DOHH2 (cell line): ENCODE measurements around the gene OR4E1.

ENCODE experiments used
- H3F3A ChIP-seq: fragments of 200-600 bp; sonication (generic), shearing (Covaris generic); 2 replicates; pipeline ENCODE4 v1.6.0; 2016; ENCODE audit warnings: antibody characterized with exemption, mild to moderate bottlenecking; ENCODE audit not compliant: control insufficient read depth, insufficient read depth
- H3K27ac ChIP-seq: fragments of 200-600 bp; sonication (generic); 2 replicates; pipeline ENCODE4 v1.5.1; 2014; ENCODE audit warnings: low read depth, mild to moderate bottlenecking, low read length, moderate library complexity
- H3K27me3 ChIP-seq: fragments of 200-600 bp; sonication (generic); 2 replicates; pipeline ENCODE4 v1.6.1; 2014; ENCODE audit warnings: mild to moderate bottlenecking, low read length, mixed read lengths; ENCODE audit not compliant: control insufficient read depth
- H3K36me3 ChIP-seq: fragments of 200-600 bp; sonication (generic); 2 replicates; pipeline ENCODE4 v1.6.1; 2014; ENCODE audit warnings: mild to moderate bottlenecking, low read length, moderate library complexity, mixed read lengths; ENCODE audit not compliant: control insufficient read depth
- H3K4me1 ChIP-seq: fragments of 200-600 bp; sonication (generic); 2 replicates; pipeline ENCODE4 v1.6.1; 2014; ENCODE audit warnings: mild to moderate bottlenecking, low read length, mixed read lengths; ENCODE audit not compliant: control insufficient read depth
- H3K4me2 ChIP-seq: fragments of 200-600 bp; sonication (generic); 2 replicates; pipeline ENCODE4 v1.6.0; 2014; ENCODE audit warnings: mild to moderate bottlenecking, low read length, moderate library complexity
- H3K4me3 ChIP-seq: fragments of 200-600 bp; sonication (generic); 2 replicates; pipeline ENCODE4 v1.5.1; 2014; ENCODE audit warnings: mild to moderate bottlenecking, low read length, mixed read lengths
- H3K79me2 ChIP-seq: fragments of 200-600 bp; sonication (generic); 2 replicates; pipeline ENCODE4 v1.6.1; 2014; ENCODE audit warnings: mild to moderate bottlenecking, low read length, mixed read lengths; ENCODE audit not compliant: control insufficient read depth
- H3K9me2 ChIP-seq: fragments of 200-600 bp; sonication (generic); replicated peaks from 2 replicates; pipeline ENCODE4 v1.6.1; 2014; ENCODE audit warnings: mild to moderate bottlenecking, low read length, mixed read lengths; ENCODE audit not compliant: control insufficient read depth
- H3K9me3 ChIP-seq: fragments of 200-600 bp; sonication (generic); 2 replicates; pipeline ENCODE4 v1.6.1; 2014; ENCODE audit warnings: antibody characterized with exemption, low read length, mixed read lengths; ENCODE audit not compliant: control insufficient read depth, insufficient read depth
- H4K20me1 ChIP-seq: fragments of 200-600 bp; sonication (generic); 2 replicates; pipeline ENCODE4 v1.6.0; 2014; ENCODE audit warnings: low read depth, mild to moderate bottlenecking, antibody characterized with exemption, low read length, moderate library complexity; ENCODE audit not compliant: control insufficient read depth, insufficient read depth
- CTCF ChIP-seq: fragments of 200-600 bp; sonication (generic); IDR thresholded peaks from one replicate; pipeline ENCODE4 v1.5.1; 2014; ENCODE audit warnings: antibody characterized with exemption, mild to moderate bottlenecking, low read depth, low read length; ENCODE audit not compliant: poor library complexity, severe bottlenecking
- EZH2phosphoT487 ChIP-seq: fragments of 200-600 bp; sonication (generic); IDR thresholded peaks from 2 replicates; pipeline ENCODE4 v1.6.1; 2017; ENCODE audit warnings: borderline replicate concordance, mild to moderate bottlenecking, antibody characterized with exemption, low read length, moderate library complexity, mixed read lengths

OR4E1 gene

DNA sequence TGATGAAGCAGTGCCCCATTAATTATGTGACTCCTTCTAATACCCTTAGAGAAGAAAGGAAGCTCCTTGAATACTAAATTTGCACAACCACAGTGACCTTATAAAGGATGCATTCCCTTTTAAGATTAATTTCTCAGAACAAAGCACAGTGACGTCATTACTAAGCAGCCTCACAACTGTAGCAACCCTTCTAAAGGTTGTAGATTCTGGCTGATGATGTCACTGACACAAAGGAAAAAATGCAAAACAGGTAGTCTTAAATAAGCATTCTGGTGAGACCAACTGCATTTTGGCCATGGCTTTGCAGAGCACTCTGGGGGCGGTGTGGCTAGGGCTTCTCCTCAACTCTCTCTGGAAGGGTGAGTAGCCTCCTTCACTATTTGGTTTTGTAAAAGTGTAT, 38.4 kb upstream of the OR4E1 start:
- Histone ChIP-seq H3K9me3 (no peaks in the 10 kb centered on the region; the same call in 1 of the 2 replicates), H3K36me3 (no peaks in the 10 kb centered on the region), H3K27me3 (peaks cover 22% of the 10 kb centered on the region), H3K4me2 (no peak overlapping the region), H3F3A (no peaks in the 10 kb centered on the region), H4K20me1 (no peaks in the 10 kb centered on the region), H3K79me2 (no peaks in the 10 kb centered on the region), H3K4me3 (no peak overlapping the region), H3K27ac (no peak overlapping the region), H3K4me1 (no peaks in the 10 kb centered on the region), H3K9me2 (no peaks in the 10 kb centered on the region)
- TF ChIP-seq CTCF: no peak
- no peak for TF ChIP-seq EZH2phosphoT487

DNA sequence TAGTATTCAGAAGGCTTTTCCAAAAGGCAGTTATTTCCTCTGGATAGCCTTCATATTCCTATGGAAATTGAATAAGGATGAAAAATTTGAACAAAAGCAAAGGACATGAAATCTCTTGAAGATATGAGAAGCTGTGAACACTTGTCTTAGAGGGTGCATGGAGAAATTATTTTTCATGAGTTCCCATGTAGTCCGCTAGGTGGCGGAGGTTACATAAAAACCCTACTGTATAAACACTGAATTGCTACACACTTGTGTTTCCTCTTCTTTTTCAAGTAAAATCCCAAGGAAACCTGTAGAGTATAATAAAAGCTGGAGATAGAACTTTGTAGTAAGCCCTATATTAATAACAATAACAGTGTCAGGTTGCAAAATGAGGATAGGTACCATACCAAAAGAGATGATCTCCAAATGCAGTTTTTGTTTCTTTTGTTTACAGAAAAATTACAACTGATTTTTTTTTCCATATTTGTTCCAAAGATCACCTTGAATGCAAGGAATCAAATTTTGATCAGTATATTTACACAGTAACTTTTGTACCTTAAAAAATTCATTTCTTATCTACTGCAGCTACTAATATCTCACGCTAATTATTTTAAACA, 37.8 kb upstream of the OR4E1 start:
- H3K27me3 ChIP-seq: peaks cover 28% of the 10 kb centered on the region
- no peak overlapping the region for H3K4me2 ChIP-seq
- H3K79me2 ChIP-seq: no peaks in the 10 kb centered on the region
- no peaks in the 10 kb centered on the region for H3K36me3 ChIP-seq
- TF ChIP-seq EZH2phosphoT487 (no peak), CTCF (peak; percentile 84)
- no peaks in the 10 kb centered on the region; the same call in 1 of the 2 replicates for H3K9me3 ChIP-seq
- no peak overlapping the region for H3K27ac ChIP-seq
- H3F3A ChIP-seq: no peaks in the 10 kb centered on the region
- H3K4me3 ChIP-seq: no peak overlapping the region
- H4K20me1 ChIP-seq: no peaks in the 10 kb centered on the region
- H3K4me1 ChIP-seq: no peaks in the 10 kb centered on the region
- H3K9me2 ChIP-seq: no peaks in the 10 kb centered on the region

DNA sequence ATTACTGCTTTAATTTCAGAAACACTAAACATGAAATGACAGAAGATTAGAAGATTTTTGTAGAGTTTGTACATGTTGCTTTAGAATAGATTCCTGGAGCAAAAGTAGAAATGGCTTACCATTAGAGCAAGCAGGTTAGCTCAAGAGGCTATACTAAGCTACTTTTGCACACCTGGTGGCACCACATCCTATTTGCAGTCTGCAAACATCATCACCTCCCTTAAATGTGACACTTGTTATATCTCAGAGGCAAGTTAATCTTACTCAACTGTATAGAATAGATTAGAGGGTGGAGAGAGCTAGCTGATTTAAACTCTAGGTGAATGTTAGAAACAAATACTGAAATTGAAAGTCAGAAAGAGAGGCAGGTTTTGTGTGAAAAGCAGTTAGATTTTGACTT, 30.7 kb upstream of the OR4E1 start:
- no peak overlapping the region for H3K4me3 ChIP-seq
- TF ChIP-seq CTCF (no peak), EZH2phosphoT487 (no peak)
- peaks cover 22% of the 10 kb centered on the region for H3K4me1 ChIP-seq
- peaks cover 50% of the 10 kb centered on the region for H3K27me3 ChIP-seq
- H3K36me3 ChIP-seq: no peaks in the 10 kb centered on the region
- no peaks in the 10 kb centered on the region for H3K9me2 ChIP-seq
- no peaks in the 10 kb centered on the region; the same call in 1 of the 2 replicates for H3K9me3 ChIP-seq
- no peak overlapping the region for H3K27ac ChIP-seq
- no peaks in the 10 kb centered on the region for H4K20me1 ChIP-seq
- peak overlapping the region; percentile 40 for H3K4me2 ChIP-seq
- H3K79me2 ChIP-seq: no peaks in the 10 kb centered on the region
- peaks cover 3% of the 10 kb centered on the region; the same call in 1 of the 2 replicates for H3F3A ChIP-seq
